ENCODE measurements around the gene GSTM4. TPM values are rescaled to one million over a fixed set of nuclear protein-coding genes. Genes with fewer than 3 reads are reported as not detected.

GSTM4 gene
- total RNA-seq: 4.3 and 17.6 TPM in 2 replicates

GRCh38 chr1:109655615-109656519 lies at the start of gene GSTM4:
GSTM4 (plus strand) TSS chr1:109656099; CDS start chr1:109656390, 291 bp downstream.

GRCh38 chr1:109619576-109620400 lies 36.1 kb upstream of the GSTM4 start, which contains the start of the genes AMPD2 and GNAT2:
AMPD2 (plus strand) TSS chr1:109619837; CDS start chr1:109621176, 1,339 bp downstream.
GNAT2 (minus strand) TSS chr1:109619616; CDS start chr1:109612870, 6,746 bp downstream.

GRCh38 chr1:109667452-109668122 lies 11.7 kb downstream of the GSTM4 start, which contains the start of gene GSTM2:
GSTM2 (plus strand) TSS chr1:109668057; CDS start chr1:109668116, 59 bp downstream.

GRCh38 chr1:109687641-109688499 lies 32.0 kb downstream of the GSTM4 start, which contains the start of gene GSTM1:
GSTM1 (plus strand) TSS chr1:109687817; CDS start chr1:109687874, 57 bp downstream.

Other genes starting within 250 kb of the GSTM4 start
- gene PSMA5, start 229.7 kb upstream of the GSTM4 start, total RNA-seq: 28.9 and 32.3 TPM in 2 replicates
- gene SYPL2, start 189.6 kb upstream of the GSTM4 start, total RNA-seq: 0.23 and 1.4 TPM in 2 replicates
- gene ATXN7L2, start 172.2 kb upstream of the GSTM4 start, total RNA-seq: 5.8 and 6.2 TPM in 2 replicates
- gene CYB561D1, start 162.0 kb upstream of the GSTM4 start, total RNA-seq: 6.0 and 7.4 TPM in 2 replicates
- 0.12 and 1.4 TPM in 2 replicates for gene AMIGO1, start 146.4 kb upstream of the GSTM4 start, total RNA-seq
- not detected in 2 replicates for gene GPR61, start 116.2 kb upstream of the GSTM4 start, total RNA-seq
- 7.5 TPM in 2 replicates for gene GNAI3, start 107.5 kb upstream of the GSTM4 start, total RNA-seq
- 0.17 TPM in 1 of 2 replicates, not detected in the other for gene GNAT2, start 36.5 kb upstream of the GSTM4 start, total RNA-seq
- gene AMPD2, start 36.3 kb upstream of the GSTM4 start, total RNA-seq: 47.5 and 50.8 TPM in 2 replicates
- gene GSTM2, start 12.0 kb downstream of the GSTM4 start, total RNA-seq: 55.4 and 78.2 TPM in 2 replicates
- 75.3 TPM in 1 of 2 replicates, not detected in the other for gene GSTM1, start 31.7 kb downstream of the GSTM4 start, total RNA-seq
- 3.7 TPM in 1 of 2 replicates, not detected in the other for gene GSTM5, start 56.2 kb downstream of the GSTM4 start, total RNA-seq
- gene GSTM3, start 84.9 kb downstream of the GSTM4 start, total RNA-seq: 78.7 and 143 TPM in 2 replicates
- not detected in 2 replicates for gene EPS8L3, start 107.8 kb downstream of the GSTM4 start, total RNA-seq